ENCODE results near the gene RECQL5.
A peak's percentile ranks its signal among the peaks of the same experiment; 100 is the strongest.

RECQL5 gene

GRCh38 chr17:75666959-75667790 lies at the start of gene RECQL5, which contains the start of gene SAP30BP (continued):
- TF ChIP-seq GLI4 (tag by site-specific recombination; IDR thresholded peaks at IDR 0.05) = no peak
- no peak for TF ChIP-seq GFI1B (tag by site-specific recombination; IDR thresholded peaks at IDR 0.05)
- no peak for TF ChIP-seq ZNF548 (tag by site-specific recombination; IDR thresholded peaks at IDR 0.05)
- TF ChIP-seq PRDM6 (tag by site-specific recombination; IDR thresholded peaks at IDR 0.05) = no peak
- TF ChIP-seq ZNF266 (tag by site-specific recombination; IDR thresholded peaks at IDR 0.05; ENCODE audit: low read depth) = no peak
- TF ChIP-seq ZNF16 (tag by site-specific recombination; IDR thresholded peaks at IDR 0.05; ENCODE audit: low read depth) = no peak
- no peak for TF ChIP-seq BCL6B (tag by site-specific recombination; IDR thresholded peaks at IDR 0.05)
- no peak for TF ChIP-seq ZNF114 (tag by site-specific recombination; IDR thresholded peaks at IDR 0.05)
- TF ChIP-seq ZNF37A (tag by site-specific recombination; IDR thresholded peaks at IDR 0.05) = no peak
- TF ChIP-seq ELK4 (IDR thresholded peaks at IDR 0.05; ENCODE audit: borderline replicate concordance, low read depth, low read length) = peak; percentile 91
- peak; percentile 61 for TF ChIP-seq PRDM10 (tag by site-specific recombination; IDR thresholded peaks at IDR 0.05)
- no peak for TF ChIP-seq BCL11B (tag by site-specific recombination; IDR thresholded peaks at IDR 0.05; ENCODE audit: low read depth)
- TF ChIP-seq ZSCAN5A (tag by site-specific recombination; IDR thresholded peaks at IDR 0.05) = no peak
- no peak for TF ChIP-seq ZBTB6 (tag by site-specific recombination; IDR thresholded peaks at IDR 0.05)
- no peak for TF ChIP-seq AEBP2 (tag by site-specific recombination; IDR thresholded peaks at IDR 0.05; ENCODE audit: borderline replicate concordance)
- TF ChIP-seq ZNF214 (tag by site-specific recombination; IDR thresholded peaks at IDR 0.05; ENCODE audit: borderline replicate concordance) = no peak
- TF ChIP-seq MYNN (tag by site-specific recombination; IDR thresholded peaks at IDR 0.05; ENCODE audit: borderline replicate concordance) = no peak
- TF ChIP-seq ZNF660 (tag by site-specific recombination; IDR thresholded peaks at IDR 0.05) = no peak; the same call in 1 of the 2 replicates
- no peak for TF ChIP-seq ZSCAN16 (tag by site-specific recombination; IDR thresholded peaks at IDR 0.05)
- no peak for TF ChIP-seq ZNF112 (tag by site-specific recombination; IDR thresholded peaks at IDR 0.05)
- TF ChIP-seq ZNF776 (tag by site-specific recombination; IDR thresholded peaks at IDR 0.05; ENCODE audit: borderline replicate concordance) = no peak
- TF ChIP-seq ZNF221 (tag by site-specific recombination; IDR thresholded peaks at IDR 0.05; ENCODE audit: borderline replicate concordance) = no peak
- TF ChIP-seq ZNF792 (tag by site-specific recombination; IDR thresholded peaks at IDR 0.05) = no peak
- no peak for TF ChIP-seq KLF10 (tag by site-specific recombination; IDR thresholded peaks at IDR 0.05)
- TF ChIP-seq ZNF561 (tag by site-specific recombination; IDR thresholded peaks at IDR 0.05; ENCODE audit: borderline replicate concordance) = no peak
